BJ (cell line): Measurements from ENCODE around the gene ERMP1. TPM values are rescaled to one million over a fixed set of nuclear protein-coding genes. Genes with fewer than 3 reads are reported as not detected.
"Not testable (repeated sequence)": the region's sequence is repeated elsewhere in the genome, so short reads cannot be mapped to it uniquely, and the experiment has no call there.

Source experiments
- CTCF ChIA-PET: fragments of 350-600 bp; formaldehyde crosslinking; extraction: SDS; loops from one replicate; lab custom pipeline; 2021; ENCODE audit warnings: antibody characterized with exemption, inconsistent platforms; lab: Yijun Ruan, JAX
- POLR2A ChIA-PET: fragments of 300-600 bp; sonication (Branson Sonifier 250); formaldehyde crosslinking; extraction: SDS; loops from one replicate; lab custom pipeline; 2021; ENCODE audit warnings: antibody characterized with exemption; lab: Charles Lee
- DNase-seq: peaks from one replicate; pipeline ENCODE4 v3.0.0-alpha.2; 2011; ENCODE audit warnings: low read depth
- H3K27me3 ChIP-seq: 2 replicates; pipeline ENCODE4 v1.6.0; 2011; ENCODE audit warnings: low read length; ENCODE audit not compliant: control insufficient read depth, insufficient read depth
- H3K36me3 ChIP-seq: 2 replicates; pipeline ENCODE4 v1.5.1; 2011; ENCODE audit warnings: low read length; ENCODE audit not compliant: control insufficient read depth, insufficient read depth
- H3K4me3 ChIP-seq: 2 replicates; pipeline ENCODE4 v1.5.1; 2011; ENCODE audit warnings: low read depth, mild to moderate bottlenecking, control low read depth, low read length
- CTCF ChIP-seq: IDR thresholded peaks from 2 replicates; pipeline ENCODE4 v1.5.1; 2011; ENCODE audit warnings: low read depth, mild to moderate bottlenecking, control low read depth, inconsistent platforms, low read length, moderate library complexity; ENCODE audit not compliant: insufficient read depth
- polyA plus RNA-seq: library from polyadenylated mRNA; depleted of rRNA; stranded (reverse); fragments of >200 nt; gene quantifications from 2 replicates; pipeline ENCODE4 v1.2.3, GENCODE V29; 2011

The ERMP1 gene
- polyA plus RNA-seq, 1 experiment, result 2.3 TPM

- no peaks in the 10 kb centered on the region for H3K27me3 ChIP-seq
- H3K36me3 ChIP-seq, result no peaks in the 10 kb centered on the region
- H3K4me3 ChIP-seq, result no peak overlapping the region
- no peak for TF ChIP-seq CTCF
- POLR2A ChIA-PET, result no interaction called here
- no peak for DNase-seq
- CTCF ChIA-PET, result interaction anchor here (1.5 to 1.9 kb wide), 2 partner anchors 25 to 243 kb away, joined by 4 to 5 read pairs; no protein-coding TSS in a partner anchor
Observed at GRCh38 chr9:5811751-5812150, 21.2 kb downstream of the ERMP1 start.

- DNase-seq, result no peak
- ChIA-PET CTCF (interaction anchor here (1.0 kb wide), 1 partner anchor 27 kb away, joined by 3 read pairs; the partner anchor contains the start of gene ERMP1), POLR2A (no interaction called here)
- Histone ChIP-seq H3K27me3 (no peaks in the 10 kb centered on the region), H3K4me3 (no peak overlapping the region), H3K36me3 (peaks cover 1% of the 10 kb centered on the region; the same call in 1 of the 2 replicates)
- TF ChIP-seq CTCF, result no peak
Observed at GRCh38 chr9:5805478-5805877, 27.4 kb downstream of the ERMP1 start.

GRCh38 chr9:5801739-5802113 is 31.2 kb downstream of the ERMP1 start:
- CTCF ChIA-PET, result interaction anchor here (0.7 to 1.9 kb wide), 3 partner anchors 16 to 253 kb away, joined by 3 to 7 read pairs (median 4); partner anchors contain the start of gene ERMP1

GRCh38 chr9:5800969-5801738 is 31.8 kb downstream of the ERMP1 start:
- no peak for TF ChIP-seq CTCF
- Histone ChIP-seq H3K4me3 (no peak overlapping the region), H3K27me3 (no peaks in the 10 kb centered on the region), H3K36me3 (no peaks in the 10 kb centered on the region)
- DNase-seq, result no peak
- ChIA-PET POLR2A (no interaction called here), CTCF (interaction anchor here (0.7 to 1.9 kb wide), 4 partner anchors 16 to 84 kb away, joined by 3 to 7 read pairs (median 4); partner anchors contain the start of gene ERMP1)

More at GRCh38 chr9:5801739-5802113, 31.2 kb downstream of the ERMP1 start:
- H3K4me3 ChIP-seq, result no peak overlapping the region
- POLR2A ChIA-PET, result no interaction called here
- no peaks in the 10 kb centered on the region for H3K27me3 ChIP-seq
- DNase-seq, result no peak
- peaks cover 1% of the 10 kb centered on the region; the same call in 1 of the 2 replicates for H3K36me3 ChIP-seq
- no peak for TF ChIP-seq CTCF

- H3K4me3 ChIP-seq, DNase-seq, POLR2A ChIA-PET, H3K36me3 ChIP-seq, H3K27me3 ChIP-seq: not testable (repeated sequence)
- CTCF ChIA-PET, result interaction anchor here (0.7 to 1.9 kb wide), 3 partner anchors 17 to 85 kb away, joined by 3 to 7 read pairs (median 4); partner anchors contain the start of gene ERMP1
Observed at GRCh38 chr9:5800378-5800777, 32.5 kb downstream of the ERMP1 start.
